Sigmoid colon (tissue), 7 donors: ENCODE measurements around the gene MYCBPAP. TPM values are rescaled to one million over a fixed set of nuclear protein-coding genes. Genes with fewer than 3 reads are reported as not detected.

Experiments used
- DNase-seq: peaks from one replicate; pipeline ENCODE4 v3.0.0-alpha.2; 2019
- H3K27ac ChIP-seq, 4 donors: fragments of 200-600 bp; sonication (generic); one replicate each; pipeline ENCODE4 v1.5.1; 2016 to 2019; ENCODE audit warnings: mild to moderate bottlenecking in 1 of 4
- H3K27me3 ChIP-seq, 3 donors: fragments of 200-600 bp; sonication (generic); one replicate each; pipeline ENCODE4 v1.5.1; 2019; ENCODE audit warnings: mild to moderate bottlenecking in 1 of 3
- H3K36me3 ChIP-seq, 4 donors: fragments of 200-600 bp; sonication (generic); one replicate each; pipeline ENCODE4 v1.5.1; 2016 to 2019
- H3K4me1 ChIP-seq, 4 donors: fragments of 200-600 bp; sonication (generic); one replicate each; pipeline ENCODE4 v1.5.1; 2017 to 2019
- H3K4me3 ChIP-seq, 4 donors: fragments of 200-600 bp; sonication (generic); one replicate each; pipeline ENCODE4 v1.5.1; 2017 to 2019; ENCODE audit warnings: mild to moderate bottlenecking in 2 of 4, moderate library complexity in 1 of 4
- H3K9me3 ChIP-seq, 4 donors: fragments of 200-600 bp in 3 of 4; sonication (generic) in 3 of 4; one replicate each; pipeline versions ENCODE4 v1.5.1 to v1.6.1; 2013 to 2019
- EP300 ChIP-seq, 4 donors: sonication (generic); formaldehyde crosslinking; IDR thresholded peaks; one replicate each; pipeline ENCODE4 v1.6.1; 2017; ENCODE audit warnings: antibody characterized with exemption in 4 of 4
- POLR2A ChIP-seq, 2 donors: fragments of 450-650 bp; IDR thresholded peaks; one replicate each; pipeline ENCODE4 v1.6.1; 2016; ENCODE audit warnings: antibody characterized with exemption in 2 of 2, mild to moderate bottlenecking in 2 of 2, moderate library complexity in 2 of 2
- POLR2AphosphoS5 ChIP-seq, 4 donors: sonication (generic); formaldehyde crosslinking; IDR thresholded peaks; one replicate each; pipeline ENCODE4 v1.6.1; 2017; ENCODE audit warnings: antibody characterized with exemption in 4 of 4
- WGBS, 2 donors: extraction: QIAGEN DNeasy Blood & Tissue Kit; methylation state at CpG; one replicate each; pipeline ENCODE4 v1.1.7; 2013; 5-methylcytosine and 5-hydroxymethylcytosine counted together
- intact Hi-C: fragments of 100-400 bp; cut with DNase I; formaldehyde crosslinking; loops from one replicate; pipeline ENCODE4 v1.15.1; 2023
- polyA plus RNA-seq, 3 donors: library from polyadenylated mRNA; stranded (reverse); fragments of 200-250 nt; gene quantifications; one replicate each; pipeline ENCODE4 v1.2.3, GENCODE V29; 2013
- total RNA-seq, 4 donors: library from RNA; depleted of rRNA; stranded (reverse); fragments of >200 nt; gene quantifications; one replicate each; pipeline ENCODE4 v1.1.0, GENCODE V29; 2016
- TF ChIP-seq, protein P1 (sequence below), 4 experiments: fragments of 450-650 bp in 3 of 4; fragments of 200-600 bp in 1 of 4; IDR thresholded peaks; one replicate each; pipeline ENCODE4 v1.5.1; 2016 to 2019; ENCODE audit warnings: antibody characterized with exemption in 4 of 4, mild to moderate bottlenecking in 3 of 4, moderate library complexity in 2 of 4
- donor health status: healthy with polysubstance abuse.
- donor health status: Bipolar disorder and iron deficiency.
- donor health status: healthy.

The MYCBPAP gene
- total and polyA plus RNA-seq, 7 donors: 0.23 to 2.5 (median 1.7) TPM; not detected in 1

DNA sequence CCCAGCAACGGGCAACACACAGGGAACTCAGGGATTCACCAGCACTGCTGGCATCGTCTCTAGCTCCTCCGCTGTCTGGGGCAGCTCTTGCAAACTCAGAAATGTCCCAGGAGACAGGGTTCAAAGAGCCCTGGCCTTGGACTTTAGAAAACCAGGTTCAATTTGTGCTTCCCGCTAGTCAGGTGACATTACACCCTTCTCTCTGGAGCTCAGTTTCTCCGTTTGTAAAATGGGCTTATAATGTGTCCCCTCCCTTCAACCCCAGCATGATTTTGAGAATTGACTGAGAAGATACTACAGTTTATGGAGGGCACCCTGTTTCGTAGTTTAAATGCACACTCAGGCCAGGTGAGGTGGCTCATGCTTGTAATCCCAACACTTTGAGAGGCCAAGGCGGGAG is 1.9 kb upstream of the MYCBPAP start:
- TF ChIP-seq POLR2A (IDR thresholded peaks at IDR 0.05): no peak
- TF ChIP-seq, protein P1, sequence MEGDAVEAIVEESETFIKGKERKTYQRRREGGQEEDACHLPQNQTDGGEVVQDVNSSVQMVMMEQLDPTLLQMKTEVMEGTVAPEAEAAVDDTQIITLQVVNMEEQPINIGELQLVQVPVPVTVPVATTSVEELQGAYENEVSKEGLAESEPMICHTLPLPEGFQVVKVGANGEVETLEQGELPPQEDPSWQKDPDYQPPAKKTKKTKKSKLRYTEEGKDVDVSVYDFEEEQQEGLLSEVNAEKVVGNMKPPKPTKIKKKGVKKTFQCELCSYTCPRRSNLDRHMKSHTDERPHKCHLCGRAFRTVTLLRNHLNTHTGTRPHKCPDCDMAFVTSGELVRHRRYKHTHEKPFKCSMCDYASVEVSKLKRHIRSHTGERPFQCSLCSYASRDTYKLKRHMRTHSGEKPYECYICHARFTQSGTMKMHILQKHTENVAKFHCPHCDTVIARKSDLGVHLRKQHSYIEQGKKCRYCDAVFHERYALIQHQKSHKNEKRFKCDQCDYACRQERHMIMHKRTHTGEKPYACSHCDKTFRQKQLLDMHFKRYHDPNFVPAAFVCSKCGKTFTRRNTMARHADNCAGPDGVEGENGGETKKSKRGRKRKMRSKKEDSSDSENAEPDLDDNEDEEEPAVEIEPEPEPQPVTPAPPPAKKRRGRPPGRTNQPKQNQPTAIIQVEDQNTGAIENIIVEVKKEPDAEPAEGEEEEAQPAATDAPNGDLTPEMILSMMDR (IDR thresholded peaks at IDR 0.05): no peak
- no peak for TF ChIP-seq EP300 (IDR thresholded peaks at IDR 0.05)
- no peak for TF ChIP-seq POLR2AphosphoS5 (IDR thresholded peaks at IDR 0.05)
- WGBS, 2 donors: 78 to 79% methylated on average over 7 of the region's 7 CpGs

GRCh38 chr17:50508573-50509460 is 578 bp downstream of the MYCBPAP start:
- intact Hi-C loops: no loop called here
- TF ChIP-seq, protein P1 (IDR thresholded peaks at IDR 0.05): no peak
- TF ChIP-seq POLR2A (IDR thresholded peaks at IDR 0.05) (no peak), POLR2AphosphoS5 (IDR thresholded peaks at IDR 0.05) (no peak), EP300 (IDR thresholded peaks at IDR 0.05) (no peak)

More for the DNA sequence above, 1.9 kb upstream of the MYCBPAP start:
- intact Hi-C loops: no loop called here
- H3K4me3 ChIP-seq: no peak overlapping the region
- no peak for DNase-seq
- H3K27me3 ChIP-seq: no peaks in the 10 kb centered on the region
- no peaks in the 10 kb centered on the region for H3K36me3 ChIP-seq
- no peak overlapping the region for H3K27ac ChIP-seq
- no peaks in the 10 kb centered on the region for H3K9me3 ChIP-seq
- H3K4me1 ChIP-seq: peaks cover 0 to 16% (median 8%) of the 10 kb centered on the region in 4 donors

GRCh38 chr17:50511058-50511457 is 2.8 kb downstream of the MYCBPAP start:
- Histone ChIP-seq H3K4me3 (no peak overlapping the region), H3K27ac (no peak overlapping the region), H3K4me1 (peaks cover 0 to 31% (median 19%) of the 10 kb centered on the region in 4 donors), H3K9me3 (no peaks in the 10 kb centered on the region), H3K27me3 (no peaks in the 10 kb centered on the region), H3K36me3 (no peaks in the 10 kb centered on the region)
- TF ChIP-seq POLR2AphosphoS5 (IDR thresholded peaks at IDR 0.05): no peak
- no peak for TF ChIP-seq EP300 (IDR thresholded peaks at IDR 0.05)
- TF ChIP-seq, protein P1 (IDR thresholded peaks at IDR 0.05): no peak
- no peak for TF ChIP-seq POLR2A (IDR thresholded peaks at IDR 0.05)
- DNase-seq: no peak
- intact Hi-C loops: no loop called here
- 50 to 67% methylated on average over 3 of the region's 3 CpGs for WGBS, 2 donors

More at GRCh38 chr17:50508573-50509460, 578 bp downstream of the MYCBPAP start:
- Histone ChIP-seq H3K4me1 (peaks cover 0 to 16% (median 8%) of the 10 kb centered on the region in 4 donors), H3K4me3 (peak overlapping the region; percentile 47 to 69 (median 62)), H3K27ac (peak overlapping the region; percentile 76 to 85 (median 79)), H3K36me3 (no peaks in the 10 kb centered on the region), H3K27me3 (no peaks in the 10 kb centered on the region), H3K9me3 (no peaks in the 10 kb centered on the region)
- WGBS, 2 donors: 38 to 42% methylated on average over 32 of the region's 32 CpGs
- no peak for DNase-seq

DNA sequence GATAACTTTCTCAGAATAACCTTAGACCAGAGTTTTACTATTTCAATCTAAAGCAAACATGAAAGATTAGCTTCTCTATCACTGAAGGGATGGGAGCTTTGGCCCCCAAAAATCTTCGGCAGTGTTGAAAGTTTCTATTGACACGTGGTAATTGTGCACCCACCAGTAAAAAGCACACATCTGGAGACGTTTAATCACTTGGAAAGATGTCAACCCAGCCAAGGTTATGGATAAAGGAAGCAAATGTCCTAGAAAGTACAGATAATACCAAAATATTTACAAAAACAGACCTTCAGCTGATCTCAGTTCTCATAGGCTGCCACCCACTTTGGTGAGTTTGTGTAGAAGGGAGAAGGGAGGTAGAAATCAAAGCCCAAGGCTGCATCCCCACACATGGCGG is 5.3 kb downstream of the MYCBPAP start:
- Histone ChIP-seq H3K27ac (no peak overlapping the region), H3K9me3 (no peaks in the 10 kb centered on the region), H3K4me1 (peaks cover 0 to 24% (median 19%) of the 10 kb centered on the region in 4 donors), H3K27me3 (no peaks in the 10 kb centered on the region), H3K4me3 (no peak overlapping the region), H3K36me3 (no peaks in the 10 kb centered on the region)
- 70 to 84% methylated on average over 4 of the region's 4 CpGs for WGBS, 2 donors
- no peak for TF ChIP-seq EP300 (IDR thresholded peaks at IDR 0.05)
- no peak for TF ChIP-seq POLR2AphosphoS5 (IDR thresholded peaks at IDR 0.05)
- TF ChIP-seq, protein P1 (IDR thresholded peaks at IDR 0.05): no peak
- TF ChIP-seq POLR2A (IDR thresholded peaks at IDR 0.05): no peak
- intact Hi-C loops: no loop called here
- DNase-seq: no peak
